GM15510 (cell line): ENCODE data around the gene MORC2.
A peak's percentile ranks its signal among the peaks of the same experiment; 100 is the strongest.

Experiments
- POLR2A ChIP-seq: IDR thresholded peaks from 3 replicates; pipeline ENCODE4 v1.6.1; 2011; ENCODE audit warnings: borderline replicate concordance; ENCODE audit not compliant: insufficient read length; ENCODE audit errors: extremely low read depth

The MORC2 gene

GRCh38 chr22:30968924-30969531 is 454 bp upstream of the MORC2 start, which contains the start of gene TUG1:
Gene TUG1, plus strand, starts transcription at chr22:30969265.
- peak; percentile 73 for TF ChIP-seq POLR2A

GRCh38 chr22:30964858-30965257 is 3.7 kb downstream of the MORC2 start:
- no peak for TF ChIP-seq POLR2A

- no peak for TF ChIP-seq POLR2A
Measured at GRCh38 chr22:30955153-30955552, 13.4 kb downstream of the MORC2 start.

GRCh38 chr22:30953206-30953605 is 15.4 kb downstream of the MORC2 start:
- no peak for TF ChIP-seq POLR2A

DNA sequence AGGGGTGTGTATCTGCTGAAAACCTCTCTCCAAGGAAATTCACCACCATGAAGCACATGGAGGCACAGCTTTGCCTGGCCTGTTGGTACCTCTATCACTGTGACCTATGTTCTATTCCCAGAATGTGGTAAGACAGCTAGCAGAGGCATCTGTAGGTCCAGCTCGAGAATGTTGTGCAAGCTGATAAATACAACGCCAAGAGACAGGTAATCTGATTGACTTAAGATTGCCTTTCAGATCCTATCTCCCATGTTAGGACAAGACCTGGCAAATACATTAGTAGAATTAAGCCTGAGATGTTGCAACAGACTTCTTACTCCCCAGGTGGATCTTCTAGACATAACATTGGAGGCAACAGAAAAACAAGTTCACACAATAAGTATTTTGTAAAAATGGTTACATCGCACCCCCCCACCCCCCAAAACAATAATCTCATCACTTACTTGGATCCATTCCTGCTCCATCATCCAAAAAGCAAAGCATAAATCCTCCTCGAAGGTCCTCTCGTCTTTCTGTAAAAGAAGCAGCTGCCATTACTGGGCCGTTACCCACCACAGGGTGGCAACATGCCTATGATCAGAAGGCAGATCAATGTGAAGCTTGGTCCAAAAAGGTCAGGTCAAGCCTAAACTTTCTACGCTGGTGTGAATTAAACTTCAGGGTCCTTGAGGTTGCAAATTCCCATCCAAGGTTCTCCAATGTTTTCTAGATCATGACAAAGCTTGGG is 18.5 kb downstream of the MORC2 start:
- no peak for TF ChIP-seq POLR2A

DNA sequence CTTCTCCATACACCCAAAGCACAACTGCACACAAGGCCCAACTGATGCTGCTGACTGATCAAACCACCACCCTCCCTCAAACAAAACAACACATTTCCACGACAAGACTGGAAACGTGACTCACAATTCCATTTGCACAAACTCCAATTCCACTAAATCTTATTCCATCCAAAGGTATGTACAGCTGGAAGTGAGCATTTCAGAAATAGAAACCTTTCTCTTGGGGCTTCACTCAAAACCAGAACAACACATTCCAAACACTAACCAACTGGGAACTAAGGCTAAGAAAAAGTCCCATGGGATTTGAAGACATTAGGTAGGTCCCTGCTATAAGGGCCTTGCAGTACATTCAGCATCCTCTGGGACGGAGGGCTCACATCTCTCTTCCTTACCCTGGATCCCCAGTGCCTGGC is 19.6 kb downstream of the MORC2 start:
- no peak for TF ChIP-seq POLR2A

DNA sequence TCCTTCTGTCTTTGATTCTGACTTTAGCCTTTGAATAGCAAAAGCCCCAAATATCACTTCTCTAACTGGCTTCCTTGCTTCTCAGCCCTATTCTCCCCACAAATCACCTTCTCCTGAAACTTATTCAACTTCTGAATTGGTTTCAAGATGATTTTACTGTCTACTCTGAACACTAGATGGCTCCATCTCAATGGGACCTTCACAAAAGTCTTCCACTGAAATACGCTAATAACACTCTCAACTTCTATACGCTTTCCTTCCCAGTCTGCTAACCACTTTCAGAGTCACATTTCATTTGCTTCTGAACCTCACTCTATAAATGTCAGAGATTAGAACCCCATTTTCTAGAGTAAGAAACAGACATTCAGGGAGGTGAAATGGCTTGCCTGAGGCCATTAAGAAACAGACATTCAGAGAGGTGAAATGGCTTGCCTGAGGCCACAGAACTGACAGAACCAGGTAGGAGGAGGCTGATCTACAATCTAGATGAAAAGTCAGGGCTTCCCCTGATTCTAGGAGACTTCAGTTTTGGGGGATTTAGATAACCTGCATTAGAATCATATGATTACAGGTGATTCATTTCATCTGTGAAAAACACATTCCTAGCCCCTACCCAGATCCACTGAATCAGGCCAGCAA is 20.6 kb downstream of the MORC2 start:
- no peak for TF ChIP-seq POLR2A

- TF ChIP-seq POLR2A: no peak
Measured at GRCh38 chr22:30947173-30947815, 21.3 kb downstream of the MORC2 start.

DNA sequence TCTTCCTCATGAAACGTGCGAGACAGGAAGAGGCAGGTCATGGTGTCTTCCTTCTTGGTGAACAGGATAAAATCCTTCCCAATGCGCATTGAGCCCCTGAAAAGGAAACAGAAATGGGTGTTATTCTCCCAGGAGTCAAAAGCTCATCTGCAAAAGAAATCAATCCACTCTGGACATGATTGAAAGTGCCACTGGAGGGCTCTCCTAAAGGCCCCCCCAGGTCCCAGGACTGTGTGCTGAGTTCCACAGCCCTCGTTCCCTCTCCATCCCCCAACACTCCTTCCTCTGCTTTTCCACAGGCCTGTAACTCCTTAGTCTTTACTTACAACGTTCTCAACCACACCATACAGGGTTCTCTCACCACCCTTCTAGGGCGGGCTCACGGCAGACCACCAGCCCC is 22.2 kb downstream of the MORC2 start:
- no peak for TF ChIP-seq POLR2A

GRCh38 chr22:30945653-30946052 is 22.9 kb downstream of the MORC2 start:
- no peak for TF ChIP-seq POLR2A

DNA sequence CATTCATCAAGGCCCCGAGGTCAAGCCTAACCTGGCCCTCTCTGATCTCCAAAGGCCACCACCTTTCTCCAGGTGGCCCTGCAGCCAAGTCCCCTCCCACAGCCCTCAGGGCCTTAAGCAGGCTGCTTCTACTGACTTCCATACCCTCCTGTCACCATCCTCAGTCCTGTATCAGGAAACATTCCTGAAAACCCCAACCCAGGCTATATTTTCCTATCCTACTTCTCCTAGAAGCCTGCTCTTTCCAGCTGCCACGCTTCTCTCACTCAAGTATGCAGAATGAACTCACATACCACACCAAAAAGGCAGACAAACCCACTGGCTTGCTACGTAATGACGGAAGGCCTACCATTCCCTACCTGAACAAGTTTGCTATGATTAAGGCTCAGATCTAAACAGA is 23.6 kb downstream of the MORC2 start:
- no peak for TF ChIP-seq POLR2A

DNA sequence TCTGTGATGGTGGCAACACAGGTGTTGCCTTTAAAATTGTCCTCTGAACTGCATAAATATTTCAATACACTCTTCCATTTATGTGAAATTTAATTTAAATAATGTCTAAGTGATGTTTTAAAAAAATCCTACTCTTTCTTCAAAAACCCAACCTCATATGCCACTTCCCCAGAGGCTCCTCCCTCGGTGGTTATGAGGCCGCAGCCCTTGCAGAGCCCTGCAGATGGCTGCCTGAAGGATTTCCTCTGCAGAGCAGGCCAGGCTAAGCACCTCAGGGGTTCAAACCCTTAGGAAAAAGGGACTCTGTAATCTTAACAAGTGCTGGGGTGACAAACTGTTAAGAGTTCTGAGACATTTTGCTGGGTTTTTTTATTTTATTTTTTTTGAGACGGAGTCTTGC is 25.2 kb downstream of the MORC2 start:
- TF ChIP-seq POLR2A: no peak

DNA sequence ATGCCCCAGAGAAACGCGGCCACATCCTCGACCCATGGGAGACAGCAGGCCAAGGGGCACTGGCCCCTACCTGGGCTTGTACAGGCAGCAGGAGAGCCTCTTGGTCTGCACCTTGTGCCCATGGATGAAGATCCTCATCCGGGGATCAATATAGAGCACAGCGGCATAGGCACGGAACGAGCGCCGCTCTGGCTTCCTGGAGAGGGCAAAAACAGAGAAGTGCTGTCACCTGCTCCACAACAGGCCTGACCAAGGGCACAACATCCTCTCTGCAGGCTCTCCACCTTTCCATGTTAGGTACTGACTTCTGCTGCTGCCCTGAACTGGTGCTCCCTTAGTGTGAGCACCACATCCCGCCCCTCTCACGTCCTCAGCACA is 27.2 kb downstream of the MORC2 start:
- no peak for TF ChIP-seq POLR2A

DNA sequence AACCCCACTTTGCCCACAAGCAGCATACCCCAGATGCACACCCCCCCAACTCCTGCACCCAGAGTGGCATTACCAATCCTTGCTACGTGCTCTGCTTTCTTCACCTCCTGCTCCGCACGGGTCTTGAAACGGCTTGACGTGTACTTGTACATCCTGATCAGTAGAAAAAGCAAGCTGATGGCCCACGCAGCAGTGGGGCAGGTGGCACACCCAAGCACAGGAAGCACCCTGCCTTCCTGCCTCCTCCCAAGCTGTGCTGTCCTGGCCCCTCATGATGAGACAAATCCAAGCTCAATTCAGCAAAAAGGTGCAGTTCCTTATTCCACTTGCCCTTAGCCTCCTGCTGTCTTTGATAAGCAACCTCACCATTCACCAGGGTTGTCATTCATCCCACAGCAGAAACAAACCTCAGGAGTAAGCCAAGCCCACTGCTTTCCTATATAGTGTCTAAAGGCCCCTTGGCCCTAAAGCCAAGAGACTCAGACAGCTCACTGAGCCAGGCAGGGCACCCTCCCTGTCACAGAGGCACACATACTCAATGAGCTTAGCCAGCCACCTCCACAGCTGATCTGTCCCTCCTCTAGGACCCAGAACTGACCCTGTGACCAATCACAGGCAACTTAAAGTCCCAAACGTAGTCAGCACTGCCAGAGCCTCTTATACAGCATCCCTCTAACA is 27.8 kb downstream of the MORC2 start:
- no peak for TF ChIP-seq POLR2A

- TF ChIP-seq POLR2A: no peak
Measured at GRCh38 chr22:30934053-30934452, 34.5 kb downstream of the MORC2 start.
